Psoas muscle (tissue), 8 donors: ENCODE data around the gene ATP10B. TPM values are rescaled to one million over a fixed set of nuclear protein-coding genes. Genes with fewer than 3 reads are reported as not detected.

Experiments used
- ATAC-seq, 4 donors: fragments of 200-7000 bp; cut with Tn5 transposase; one replicate each; pipeline ENCODE4 v1.9.1; 2020; ENCODE audit warnings: moderate library complexity in 3 of 4, mild to moderate bottlenecking in 2 of 4
- DNase-seq, 2 donors: peaks; one replicate each; pipeline ENCODE4 v3.0.0-alpha.2; 2020
- H3K27ac ChIP-seq: fragments of 200-600 bp; one replicate; pipeline ENCODE4 v1.8.0; 2022
- H3K27me3 ChIP-seq, 3 donors: fragments of 200-600 bp in 1 of 3; one replicate each; pipeline versions ENCODE4 v1.6.1 to v1.8.0; 2013 to 2022; ENCODE audit warnings: low read length in 2 of 3, mild to moderate bottlenecking in 2 of 3, moderate library complexity in 1 of 3; ENCODE audit not compliant: insufficient read depth in 3 of 3
- H3K36me3 ChIP-seq, 2 donors: fragments of 200-600 bp in 1 of 2; one replicate each; pipeline versions ENCODE4 v1.6.1 to v1.8.0; 2013 to 2022; ENCODE audit warnings: low read depth in 1 of 2, mild to moderate bottlenecking in 1 of 2, moderate library complexity in 1 of 2; ENCODE audit not compliant: insufficient read depth in 1 of 2
- H3K4me1 ChIP-seq: fragments of 200-600 bp; one replicate; pipeline ENCODE4 v1.8.0; 2022
- H3K4me3 ChIP-seq: fragments of 200-600 bp; one replicate; pipeline ENCODE4 v1.8.0; 2022; ENCODE audit warnings: mild to moderate bottlenecking
- H3K9me3 ChIP-seq: fragments of 200-600 bp; one replicate; pipeline ENCODE4 v1.8.0; 2022
- CTCF ChIP-seq: fragments of 200-600 bp; IDR thresholded peaks from one replicate; pipeline ENCODE4 v1.8.0; 2022; ENCODE audit warnings: antibody characterized with exemption
- WGBS, 3 donors: extraction: QIAGEN DNeasy Blood & Tissue Kit; methylation state at CpG; one replicate each; pipeline versions ENCODE4 v1.1.6 to v1.1.7; 2013; 5-methylcytosine and 5-hydroxymethylcytosine counted together
- intact Hi-C, 2 donors: fragments of 100-400 bp; cut with DNase I; formaldehyde crosslinking; loops; one replicate each; pipeline versions ENCODE4 v1.11.0 to v1.14.2; 2022
- polyA plus RNA-seq, 3 donors: library from polyadenylated mRNA; stranded (reverse); fragments of 200-250 nt; gene quantifications; one replicate each; pipeline ENCODE4 v1.2.3, GENCODE V29; 2013
- total RNA-seq, 4 donors: library from RNA; stranded (reverse); fragmentation: NEBNext Ultra II Directional in 2 of 4; extraction: Animal tissue kit (Norgen Biotek cat#: 25700) in 2 of 4; gene quantifications; one replicate each; pipeline versions ENCODE4 v1.2.1 to v1.2.4, GENCODE V29; 2021 to 2023
- donor health status: healthy with polysubstance abuse.
- donor health status: DM: no; HTN: no; CAD: no; lungs with moderate emphysema.
- donor health status: Bipolar disorder and iron deficiency.
- donor health status: healthy.
- donor health status: DM: yes; HTN: yes; CAD: no.
- donor health status: DM: no; HTN: no; CAD: no.
- donor health status: DM: no; HTN: no; CAD: no.
- donor health status: DM: yes; HTN: yes; CAD: no.

The ATP10B gene
- total and polyA plus RNA-seq, 7 donors = 0.01 to 0.04 TPM; not detected in 5

GRCh38 chr5:160760008-160760407 lies 92.0 kb downstream of the ATP10B start:
- H3K36me3 ChIP-seq = no peaks in the 10 kb centered on the region
- intact Hi-C loops = no loop called here
- no peaks in the 10 kb centered on the region for H3K27me3 ChIP-seq
- DNase-seq (no peak), ATAC-seq (no peak)
- no peak overlapping the region for H3K4me3 ChIP-seq
- no peaks in the 10 kb centered on the region for H3K9me3 ChIP-seq
- no peak overlapping the region for H3K27ac ChIP-seq
- no peaks in the 10 kb centered on the region for H3K4me1 ChIP-seq
- 71 to 89% (median 86%) methylated on average over 3 of the region's 3 CpGs for WGBS, 3 donors
- no peak for TF ChIP-seq CTCF

GRCh38 chr5:160757194-160757593 lies 94.8 kb downstream of the ATP10B start:
- Histone ChIP-seq H3K4me3 (no peak overlapping the region), H3K36me3 (no peaks in the 10 kb centered on the region), H3K27me3 (no peaks in the 10 kb centered on the region), H3K9me3 (no peaks in the 10 kb centered on the region), H3K27ac (no peak overlapping the region), H3K4me1 (no peaks in the 10 kb centered on the region)
- no peak for DNase-seq
- WGBS, 3 donors = 0 to 77% (median 45%) methylated on average over 1 of the region's 1 CpG
- no peak for TF ChIP-seq CTCF
- no peak for ATAC-seq
- intact Hi-C loops = no loop called here

GRCh38 chr5:160750938-160751657 lies 100.9 kb downstream of the ATP10B start:
- 52 to 64% (median 63%) methylated on average over 4 of the region's 4 CpGs for WGBS, 3 donors

GRCh38 chr5:160749682-160750081 lies 102.3 kb downstream of the ATP10B start:
- WGBS, 3 donors = 85 to 88% (median 88%) methylated on average over 5 of the region's 5 CpGs
- DNase-seq (no peak), ATAC-seq (no peak)
- Histone ChIP-seq H3K27me3 (no peaks in the 10 kb centered on the region), H3K4me1 (no peaks in the 10 kb centered on the region), H3K9me3 (no peaks in the 10 kb centered on the region), H3K27ac (no peak overlapping the region), H3K36me3 (no peaks in the 10 kb centered on the region), H3K4me3 (no peak overlapping the region)
- intact Hi-C loops = no loop called here
- no peak for TF ChIP-seq CTCF

More at GRCh38 chr5:160750938-160751657, 100.9 kb downstream of the ATP10B start:
- Histone ChIP-seq H3K4me1 (no peaks in the 10 kb centered on the region), H3K9me3 (no peaks in the 10 kb centered on the region), H3K36me3 (no peaks in the 10 kb centered on the region), H3K27ac (no peak overlapping the region), H3K4me3 (no peak overlapping the region), H3K27me3 (no peaks in the 10 kb centered on the region)
- no peak for DNase-seq
- intact Hi-C loops = no loop called here
- TF ChIP-seq CTCF = no peak
- no peak for ATAC-seq

- Histone ChIP-seq H3K27me3 (no peaks in the 10 kb centered on the region), H3K36me3 (no peaks in the 10 kb centered on the region), H3K27ac (no peak overlapping the region), H3K4me3 (no peak overlapping the region), H3K4me1 (no peaks in the 10 kb centered on the region), H3K9me3 (no peaks in the 10 kb centered on the region)
- no peak for DNase-seq
- intact Hi-C loops = no loop called here
- no peak for TF ChIP-seq CTCF
- ATAC-seq = no peak
- 60 to 91% (median 74%) methylated on average over 3 of the region's 3 CpGs for WGBS, 3 donors
Observed at GRCh38 chr5:160749026-160749425, 103.0 kb downstream of the ATP10B start.
